Activated naive CD8-positive, alpha-beta T cell treated with anti-CD3 and anti-CD28 coated beads for 36 hours (primary cell): ENCODE data around the gene DLG2. TPM values are rescaled to one million over a fixed set of nuclear protein-coding genes. Genes with fewer than 3 reads are reported as not detected.

ENCODE experiments used
- DNase-seq: peaks from one replicate; pipeline ENCODE4 v3.0.0; 2021
- H3K27ac Mint-ChIP-seq: one replicate; pipeline ENCODE4 v1.8.0; 2022; ENCODE audit warnings: mild to moderate bottlenecking, moderate library complexity, mixed read lengths
- H3K27me3 Mint-ChIP-seq: one replicate; pipeline ENCODE4 v1.8.0; 2022; ENCODE audit warnings: mild to moderate bottlenecking, mixed read lengths
- H3K36me3 Mint-ChIP-seq: one replicate; pipeline ENCODE4 v1.8.0; 2021; ENCODE audit warnings: mild to moderate bottlenecking, mixed read lengths
- H3K4me1 Mint-ChIP-seq: one replicate; pipeline ENCODE4 v1.8.0; 2021; ENCODE audit warnings: mixed read lengths
- H3K4me3 Mint-ChIP-seq: one replicate; pipeline ENCODE4 v1.8.0; 2022; ENCODE audit warnings: mild to moderate bottlenecking, moderate library complexity, mixed read lengths
- H3K9me3 Mint-ChIP-seq: one replicate; pipeline ENCODE4 v1.8.0; 2022; ENCODE audit warnings: mixed read lengths
- total RNA-seq, 2 experiments: library from RNA; stranded (reverse); gene quantifications; one replicate each; pipeline ENCODE4 v1.2.3, GENCODE V29; 2021

DLG2 gene
- total RNA-seq, 2 experiments from 2014 or later, result 1.7 to 1.9 TPM

DNA sequence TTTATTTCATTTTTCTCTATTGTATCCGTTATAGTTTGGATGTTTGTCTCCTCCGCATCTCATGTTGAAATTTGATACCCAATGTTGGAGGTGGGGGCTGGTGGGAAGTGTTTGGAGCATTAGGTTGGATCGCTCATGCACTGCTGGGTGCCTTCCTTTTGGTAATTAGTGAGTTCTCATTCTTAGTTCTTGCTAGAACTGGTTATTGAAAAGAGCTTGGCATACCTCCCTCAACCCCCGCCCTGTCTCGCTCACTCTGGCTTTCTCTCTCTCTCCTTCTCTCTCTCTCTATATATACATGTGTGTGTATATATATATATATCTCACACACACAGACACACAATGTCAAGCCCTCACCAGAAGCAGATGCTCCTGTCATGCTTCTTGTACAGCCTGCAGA is 978.7 kb downstream of the DLG2 start:
- H3K4me1 Mint-ChIP-seq, result no peaks in the 10 kb centered on the region
- H3K27ac Mint-ChIP-seq, result no peak overlapping the region
- H3K4me3 Mint-ChIP-seq, result no peak overlapping the region
- no peak for DNase-seq
- peaks cover 6% of the 10 kb centered on the region for H3K9me3 Mint-ChIP-seq
- no peaks in the 10 kb centered on the region for H3K27me3 Mint-ChIP-seq
- H3K36me3 Mint-ChIP-seq, result no peaks in the 10 kb centered on the region

DNA sequence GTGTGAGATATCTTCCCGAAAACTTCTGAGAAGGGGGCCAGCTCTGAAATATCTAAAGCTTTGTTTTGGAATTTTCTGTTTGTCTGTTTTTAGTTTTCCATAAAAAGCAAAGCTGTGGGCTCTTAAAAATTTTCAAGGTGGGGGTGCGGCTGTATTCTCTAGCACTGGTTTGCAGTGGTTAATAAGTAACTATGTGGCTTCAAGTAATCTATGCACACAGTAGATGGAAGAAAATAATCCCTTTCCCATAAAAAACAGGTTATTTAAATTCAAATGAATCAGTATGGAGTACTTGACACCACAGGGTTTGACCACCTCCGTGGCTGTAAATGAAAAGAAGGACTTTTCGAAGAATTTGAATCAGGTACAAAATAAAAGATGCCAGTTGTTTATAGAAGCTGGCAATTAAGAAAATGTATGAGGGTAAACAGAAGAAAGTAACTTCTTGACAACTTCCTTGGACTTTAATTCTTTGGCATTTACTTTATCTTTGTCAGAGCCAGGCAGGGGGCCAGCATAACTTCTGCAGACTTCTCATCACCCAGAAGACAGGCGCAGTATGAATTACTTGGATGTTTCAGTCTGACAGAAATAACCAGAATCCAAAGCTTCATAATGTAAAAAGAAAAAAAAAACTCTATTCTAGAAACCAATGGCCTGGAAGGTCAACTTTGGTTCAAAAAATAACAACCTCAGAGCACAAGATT is 981.0 kb downstream of the DLG2 start:
- Mint-ChIP-seq H3K27ac (no peak overlapping the region), H3K27me3 (no peaks in the 10 kb centered on the region), H3K4me3 (no peak overlapping the region), H3K9me3 (peaks cover 2% of the 10 kb centered on the region), H3K36me3 (no peaks in the 10 kb centered on the region), H3K4me1 (no peaks in the 10 kb centered on the region)
- no peak for DNase-seq

DNA sequence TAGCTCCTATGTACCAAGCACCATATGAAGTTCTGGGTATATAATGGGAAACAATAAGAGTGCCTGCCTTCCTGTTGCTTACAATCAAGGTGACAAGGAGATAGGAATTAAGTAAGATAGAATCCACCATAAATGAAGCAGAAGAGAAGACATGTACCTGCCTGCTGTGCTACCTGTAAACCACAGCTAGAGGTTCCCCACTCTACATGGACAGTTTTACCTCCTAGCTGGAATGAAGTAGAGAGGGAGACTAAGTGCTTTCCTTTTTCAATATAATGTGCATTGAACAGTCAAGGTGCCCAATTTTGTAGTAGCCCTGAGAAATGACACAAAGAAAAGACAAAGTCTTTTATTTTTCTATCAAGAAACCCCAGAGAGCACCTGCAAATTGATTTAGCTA is 984.6 kb downstream of the DLG2 start:
- no peak for DNase-seq
- no peak overlapping the region for H3K27ac Mint-ChIP-seq
- H3K36me3 Mint-ChIP-seq, result no peaks in the 10 kb centered on the region
- H3K27me3 Mint-ChIP-seq, result no peaks in the 10 kb centered on the region
- no peaks in the 10 kb centered on the region for H3K4me1 Mint-ChIP-seq
- no peak overlapping the region for H3K4me3 Mint-ChIP-seq
- no peaks in the 10 kb centered on the region for H3K9me3 Mint-ChIP-seq

DNA sequence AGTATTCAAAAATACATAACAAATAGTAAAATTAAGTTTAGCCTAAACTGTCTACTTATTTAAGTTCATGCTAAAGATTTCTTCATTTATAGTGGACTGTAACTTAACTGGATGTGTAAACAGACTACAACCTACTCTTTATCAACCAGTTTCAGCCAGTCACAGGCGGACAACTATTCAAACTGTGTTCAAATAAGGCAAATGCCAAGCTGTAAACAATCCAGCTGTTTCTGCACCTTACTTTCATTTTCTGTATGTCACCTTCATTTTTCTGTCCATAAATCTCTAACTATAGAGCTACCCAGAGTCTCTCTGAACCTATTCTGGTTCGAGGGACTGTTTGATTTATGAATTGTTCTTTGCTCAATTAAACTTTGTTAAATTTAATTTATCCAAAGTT is 992.8 kb downstream of the DLG2 start:
- Mint-ChIP-seq H3K4me1 (no peaks in the 10 kb centered on the region), H3K9me3 (no peaks in the 10 kb centered on the region), H3K36me3 (no peaks in the 10 kb centered on the region), H3K4me3 (no peak overlapping the region), H3K27me3 (no peaks in the 10 kb centered on the region), H3K27ac (no peak overlapping the region)
- DNase-seq, result no peak

DNA sequence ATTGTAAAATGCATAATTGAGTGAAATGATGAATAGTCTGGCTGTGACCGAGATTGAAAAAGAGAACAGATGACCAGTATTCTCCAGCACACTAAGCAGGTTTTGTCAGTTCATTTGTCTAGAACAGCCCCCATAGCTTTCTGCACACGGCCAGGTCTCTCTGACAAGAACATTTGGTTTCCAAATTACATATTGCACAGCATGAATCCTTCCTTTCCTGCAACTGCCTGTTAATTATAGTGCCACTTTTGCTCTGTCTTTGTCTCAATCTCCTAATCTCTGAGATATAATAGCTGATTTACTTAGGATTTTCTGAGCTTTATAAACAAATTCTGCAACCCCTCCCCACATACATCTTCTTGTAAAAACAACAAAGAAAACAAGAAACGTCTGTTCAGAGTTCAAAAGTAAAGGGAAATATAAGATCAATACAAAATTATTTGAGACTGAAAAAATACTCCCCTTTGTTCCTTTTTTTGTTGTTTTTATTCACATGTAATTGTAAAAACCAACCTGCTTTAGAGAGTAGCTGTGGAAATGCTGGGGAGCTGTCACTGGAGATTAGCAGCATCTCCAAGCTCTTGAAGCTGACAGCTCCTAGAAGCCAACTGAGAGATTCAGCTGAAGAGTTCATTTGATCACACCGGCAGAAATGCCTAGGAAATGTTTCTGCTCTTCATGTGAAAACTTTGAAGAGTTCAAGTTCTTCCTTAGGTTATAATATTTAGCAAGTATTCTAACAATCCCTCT is 998.1 kb downstream of the DLG2 start:
- H3K4me1 Mint-ChIP-seq, result no peaks in the 10 kb centered on the region
- no peak overlapping the region for H3K4me3 Mint-ChIP-seq
- no peak for DNase-seq
- no peak overlapping the region for H3K27ac Mint-ChIP-seq
- H3K36me3 Mint-ChIP-seq, result no peaks in the 10 kb centered on the region
- peaks cover 7% of the 10 kb centered on the region for H3K9me3 Mint-ChIP-seq
- H3K27me3 Mint-ChIP-seq, result no peaks in the 10 kb centered on the region

DNA sequence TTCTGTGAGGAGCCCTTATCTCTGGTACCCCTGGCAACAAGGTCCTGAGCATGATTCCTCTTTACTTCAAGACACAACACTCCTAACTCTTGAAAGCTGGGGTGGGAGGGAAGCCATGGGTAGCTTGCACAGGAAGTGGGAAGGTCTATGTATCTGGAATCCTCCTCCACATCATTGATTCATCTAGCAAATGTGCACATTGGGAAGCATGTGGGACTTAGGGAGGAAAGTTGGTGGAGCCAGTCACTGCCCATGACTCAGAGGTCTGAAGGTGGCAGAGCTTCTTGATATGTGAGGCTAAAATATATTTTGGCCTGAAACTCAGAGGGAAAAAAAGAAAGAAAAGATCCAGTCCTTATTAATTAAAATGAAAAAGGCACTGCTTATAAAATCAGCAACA is 1000.9 kb downstream of the DLG2 start:
- Mint-ChIP-seq H3K4me3 (no peak overlapping the region), H3K27ac (no peak overlapping the region), H3K27me3 (no peaks in the 10 kb centered on the region), H3K9me3 (peaks cover 10% of the 10 kb centered on the region), H3K36me3 (no peaks in the 10 kb centered on the region), H3K4me1 (no peaks in the 10 kb centered on the region)
- DNase-seq, result no peak

DNA sequence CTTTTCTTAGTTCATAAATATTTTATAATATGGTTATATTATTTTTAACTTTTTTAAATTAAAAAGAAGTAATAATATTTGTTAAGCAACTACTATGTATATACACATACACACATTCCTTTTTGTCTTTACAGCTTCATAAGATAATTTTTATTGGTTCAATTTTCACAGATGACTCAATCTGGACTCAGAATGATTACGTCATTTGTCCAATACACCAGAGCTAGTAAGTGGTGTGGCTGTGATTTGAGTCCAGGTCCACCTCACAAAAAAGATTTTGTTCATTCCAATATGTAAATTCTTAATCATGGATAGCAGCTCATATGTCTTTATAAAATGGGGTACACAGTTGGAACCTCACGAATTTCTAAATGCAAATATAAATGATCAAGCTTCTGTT is 1014.5 kb downstream of the DLG2 start:
- Mint-ChIP-seq H3K9me3 (no peaks in the 10 kb centered on the region), H3K36me3 (no peaks in the 10 kb centered on the region), H3K27me3 (no peaks in the 10 kb centered on the region), H3K4me3 (no peak overlapping the region), H3K4me1 (no peaks in the 10 kb centered on the region), H3K27ac (no peak overlapping the region)
- DNase-seq, result no peak

DNA sequence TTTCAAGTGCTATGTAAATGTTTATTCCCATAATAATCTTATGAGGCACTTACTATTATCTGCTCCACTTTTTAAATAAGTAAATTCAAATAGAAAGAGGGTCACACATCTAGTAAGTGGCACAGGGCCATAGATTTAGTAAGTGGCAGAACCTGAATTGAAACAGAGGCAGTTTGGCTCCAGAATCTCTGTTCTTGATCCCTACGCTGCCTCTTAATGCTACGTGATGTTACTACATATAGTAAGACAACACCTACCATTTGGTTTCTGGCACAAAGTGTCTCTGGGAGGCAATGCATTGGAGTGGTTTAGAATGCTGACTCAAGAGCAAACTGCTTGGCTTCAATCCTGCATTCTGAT is 1018.3 kb downstream of the DLG2 start:
- Mint-ChIP-seq H3K4me1 (no peaks in the 10 kb centered on the region), H3K27me3 (no peaks in the 10 kb centered on the region), H3K4me3 (no peak overlapping the region), H3K36me3 (no peaks in the 10 kb centered on the region), H3K27ac (no peak overlapping the region), H3K9me3 (no peaks in the 10 kb centered on the region)
- DNase-seq, result no peak

DNA sequence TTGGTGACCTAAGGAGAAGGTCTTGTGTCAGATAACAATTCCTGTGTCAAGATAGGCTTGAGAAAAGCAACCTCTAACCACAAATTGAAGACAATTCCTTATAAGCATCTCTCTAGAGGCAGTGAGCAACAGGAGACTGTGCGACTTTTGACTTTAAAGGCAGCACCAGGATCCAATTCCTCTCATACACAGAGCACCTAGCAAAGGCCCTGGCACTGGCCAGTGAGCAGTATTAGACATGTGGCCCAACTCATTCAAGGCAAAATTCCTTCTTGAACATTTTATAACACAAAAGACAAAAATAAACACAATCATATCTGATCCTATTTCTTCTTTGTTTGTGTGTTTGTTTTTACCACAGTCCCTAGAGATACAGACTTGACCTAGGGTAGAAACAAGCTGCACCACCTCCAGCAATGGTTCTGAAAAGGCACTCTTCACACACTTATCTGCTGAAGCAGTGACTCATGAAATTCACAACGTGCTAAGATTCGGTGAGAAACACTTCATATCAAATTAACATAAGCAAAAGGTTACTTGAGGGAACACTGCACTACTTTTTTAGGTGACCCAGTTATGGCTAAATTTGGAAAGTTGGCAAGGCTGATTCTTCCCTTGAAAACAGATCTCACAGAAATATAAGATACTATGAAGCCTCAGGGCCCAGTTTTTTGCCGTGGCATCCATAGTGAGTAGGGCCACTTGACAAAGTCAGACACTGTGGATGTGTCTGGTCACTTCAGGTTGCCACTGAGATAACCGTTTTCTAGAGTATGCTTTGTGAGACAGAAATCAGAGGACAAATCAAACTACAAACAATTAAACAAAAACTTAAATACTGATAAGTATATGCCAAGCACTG is 1018.9 kb downstream of the DLG2 start:
- Mint-ChIP-seq H3K4me1 (no peaks in the 10 kb centered on the region), H3K9me3 (no peaks in the 10 kb centered on the region), H3K27me3 (no peaks in the 10 kb centered on the region), H3K4me3 (no peak overlapping the region), H3K36me3 (no peaks in the 10 kb centered on the region), H3K27ac (no peak overlapping the region)
- no peak for DNase-seq

DNA sequence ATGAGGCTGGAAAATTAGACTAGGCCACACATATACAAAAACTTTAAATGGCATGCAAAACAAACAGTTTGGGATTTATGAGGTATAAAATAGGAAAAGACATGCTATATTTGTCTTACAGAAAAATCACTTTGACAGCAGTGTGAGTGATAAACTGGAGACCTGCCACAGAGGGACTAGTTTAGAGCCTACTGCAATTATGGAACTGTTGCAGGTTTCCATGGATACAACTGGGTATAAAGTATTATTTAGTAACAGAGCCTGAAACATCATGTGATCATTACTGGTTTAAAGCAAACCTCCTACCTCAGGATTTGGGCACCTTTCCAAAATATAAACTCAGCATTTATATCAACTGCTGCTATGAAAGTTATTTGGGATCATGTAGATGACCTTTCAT is 1032.5 kb downstream of the DLG2 start:
- Mint-ChIP-seq H3K9me3 (peaks cover 5% of the 10 kb centered on the region), H3K4me1 (no peaks in the 10 kb centered on the region), H3K36me3 (no peaks in the 10 kb centered on the region), H3K4me3 (no peak overlapping the region), H3K27me3 (no peaks in the 10 kb centered on the region), H3K27ac (no peak overlapping the region)
- no peak for DNase-seq

DNA sequence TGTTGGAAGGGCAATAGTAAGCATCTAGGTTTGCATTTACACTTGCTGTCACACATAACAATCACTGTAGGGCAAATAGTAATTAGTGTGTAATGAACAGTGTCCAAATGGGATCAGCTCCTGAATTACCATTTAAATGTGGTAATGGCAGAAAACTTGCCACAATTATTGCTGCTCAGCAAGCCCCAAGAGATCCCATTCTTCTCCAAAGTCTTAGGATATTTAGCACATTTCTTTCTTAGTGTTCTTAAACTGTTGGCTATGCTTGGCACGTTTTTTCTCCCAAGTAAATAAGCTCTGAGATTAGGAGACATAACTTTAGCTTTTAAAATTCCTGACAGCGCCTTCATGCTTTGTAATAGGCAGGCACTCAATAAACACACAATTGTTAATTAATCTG is 1037.0 kb downstream of the DLG2 start:
- no peaks in the 10 kb centered on the region for H3K4me1 Mint-ChIP-seq
- H3K36me3 Mint-ChIP-seq, result no peaks in the 10 kb centered on the region
- peaks cover 5% of the 10 kb centered on the region for H3K9me3 Mint-ChIP-seq
- H3K4me3 Mint-ChIP-seq, result no peak overlapping the region
- no peak overlapping the region for H3K27ac Mint-ChIP-seq
- H3K27me3 Mint-ChIP-seq, result no peaks in the 10 kb centered on the region
- DNase-seq, result no peak

DNA sequence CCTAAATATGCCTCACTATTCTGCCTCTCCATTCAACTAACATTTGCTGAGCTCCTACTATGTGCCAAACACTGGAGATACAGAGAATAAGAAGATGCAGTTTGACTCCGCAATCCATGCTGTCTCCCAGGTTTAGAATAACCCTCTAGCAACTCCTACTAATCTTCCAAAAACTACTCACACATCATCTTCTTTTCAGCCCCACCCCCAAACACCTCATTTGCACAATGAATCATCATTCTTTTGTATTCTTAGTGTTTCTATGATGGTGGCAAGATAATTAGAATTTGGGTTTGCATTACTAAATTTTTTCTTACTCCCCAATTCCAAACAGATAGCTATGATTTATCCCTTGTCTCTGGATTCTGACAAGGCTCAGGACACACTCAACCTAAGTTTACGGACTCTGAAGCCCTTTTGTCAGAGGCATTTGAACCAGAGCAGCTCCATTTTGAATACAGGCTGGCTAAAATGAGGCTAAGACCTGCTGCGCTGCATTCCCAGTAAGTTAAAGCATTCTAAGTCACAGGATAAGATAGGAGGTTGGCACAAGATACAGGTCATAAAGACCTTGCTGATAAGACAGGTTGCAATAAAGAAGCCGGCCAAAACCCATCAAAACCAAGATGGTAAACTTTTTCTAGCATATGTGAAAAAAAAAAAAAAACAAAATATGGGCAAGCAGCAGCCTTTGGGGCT is 1038.9 kb downstream of the DLG2 start:
- Mint-ChIP-seq H3K9me3 (peaks cover 2% of the 10 kb centered on the region), H3K4me3 (no peak overlapping the region), H3K27me3 (no peaks in the 10 kb centered on the region), H3K36me3 (no peaks in the 10 kb centered on the region), H3K27ac (no peak overlapping the region), H3K4me1 (no peaks in the 10 kb centered on the region)
- no peak for DNase-seq

DNA sequence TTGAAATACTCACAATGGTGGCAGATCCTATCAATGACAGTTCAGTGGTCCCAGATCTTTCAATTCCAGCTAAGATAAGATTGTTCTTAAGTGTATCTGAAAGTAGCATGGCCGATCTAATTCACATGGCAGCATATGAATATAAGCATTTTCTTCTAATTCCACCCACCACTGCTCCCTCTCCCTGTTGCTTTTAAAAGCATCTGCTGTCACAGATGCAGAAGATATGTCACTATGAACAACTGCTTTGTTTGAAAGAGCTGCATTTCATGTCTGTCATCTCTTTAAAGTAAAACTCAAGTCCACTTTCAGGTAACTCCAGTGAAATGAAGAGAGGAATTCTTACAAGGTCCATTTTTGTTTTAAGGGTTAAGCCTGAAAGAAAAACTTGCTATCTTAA is 1044.0 kb downstream of the DLG2 start:
- Mint-ChIP-seq H3K4me1 (no peaks in the 10 kb centered on the region), H3K4me3 (no peak overlapping the region), H3K27ac (no peak overlapping the region), H3K36me3 (no peaks in the 10 kb centered on the region), H3K9me3 (peaks cover 4% of the 10 kb centered on the region), H3K27me3 (no peaks in the 10 kb centered on the region)
- no peak for DNase-seq

DNA sequence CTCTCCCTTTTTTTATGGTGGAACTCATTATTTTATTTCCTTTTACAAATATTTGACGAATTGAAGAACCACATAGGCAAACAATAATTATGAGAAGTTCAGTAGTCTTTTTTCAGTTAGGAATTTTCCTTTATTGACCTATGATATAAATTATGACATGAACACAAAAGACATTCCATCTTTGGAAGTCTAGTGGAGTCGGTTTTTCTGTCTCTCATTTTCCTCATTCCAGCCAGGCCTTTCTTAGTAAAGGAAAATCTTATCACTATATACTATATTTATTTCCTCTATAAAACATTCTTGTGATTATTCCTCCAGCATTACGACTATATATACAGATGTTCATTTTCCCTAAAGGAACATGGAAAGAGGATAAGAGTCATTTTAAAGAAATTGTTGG is 1046.1 kb downstream of the DLG2 start:
- Mint-ChIP-seq H3K27me3 (no peaks in the 10 kb centered on the region), H3K9me3 (peaks cover 4% of the 10 kb centered on the region), H3K27ac (no peak overlapping the region), H3K4me3 (no peak overlapping the region), H3K4me1 (no peaks in the 10 kb centered on the region), H3K36me3 (no peaks in the 10 kb centered on the region)
- DNase-seq, result no peak

DNA sequence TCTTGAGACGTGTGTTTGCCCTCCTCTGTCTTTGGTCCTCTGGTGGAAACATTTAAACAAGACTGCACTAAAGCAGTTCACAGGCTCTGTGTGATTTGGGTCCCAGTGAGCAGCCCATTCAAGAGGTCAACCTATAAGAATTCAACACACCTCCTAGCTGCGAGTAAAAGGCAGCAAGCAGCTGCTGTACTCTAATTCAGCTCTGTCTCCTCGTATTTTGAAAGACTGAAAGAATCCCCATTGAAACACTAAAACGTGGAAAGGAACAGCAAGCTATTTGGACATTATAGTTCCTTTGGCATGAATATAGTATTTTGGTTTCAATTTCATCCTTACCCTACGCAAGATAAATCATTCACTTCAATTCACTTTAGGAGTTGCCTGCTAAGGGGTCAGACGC is 1046.7 kb downstream of the DLG2 start:
- Mint-ChIP-seq H3K36me3 (no peaks in the 10 kb centered on the region), H3K9me3 (peaks cover 4% of the 10 kb centered on the region), H3K4me1 (no peaks in the 10 kb centered on the region), H3K27ac (no peak overlapping the region), H3K27me3 (no peaks in the 10 kb centered on the region), H3K4me3 (no peak overlapping the region)
- no peak for DNase-seq
